ENCODE measurements around the gene GSTT4.
"Not testable (repeated sequence)": the region's sequence is repeated elsewhere in the genome, so short reads cannot be mapped to it uniquely, and the experiment has no call there.

The GSTT4 gene

DNA sequence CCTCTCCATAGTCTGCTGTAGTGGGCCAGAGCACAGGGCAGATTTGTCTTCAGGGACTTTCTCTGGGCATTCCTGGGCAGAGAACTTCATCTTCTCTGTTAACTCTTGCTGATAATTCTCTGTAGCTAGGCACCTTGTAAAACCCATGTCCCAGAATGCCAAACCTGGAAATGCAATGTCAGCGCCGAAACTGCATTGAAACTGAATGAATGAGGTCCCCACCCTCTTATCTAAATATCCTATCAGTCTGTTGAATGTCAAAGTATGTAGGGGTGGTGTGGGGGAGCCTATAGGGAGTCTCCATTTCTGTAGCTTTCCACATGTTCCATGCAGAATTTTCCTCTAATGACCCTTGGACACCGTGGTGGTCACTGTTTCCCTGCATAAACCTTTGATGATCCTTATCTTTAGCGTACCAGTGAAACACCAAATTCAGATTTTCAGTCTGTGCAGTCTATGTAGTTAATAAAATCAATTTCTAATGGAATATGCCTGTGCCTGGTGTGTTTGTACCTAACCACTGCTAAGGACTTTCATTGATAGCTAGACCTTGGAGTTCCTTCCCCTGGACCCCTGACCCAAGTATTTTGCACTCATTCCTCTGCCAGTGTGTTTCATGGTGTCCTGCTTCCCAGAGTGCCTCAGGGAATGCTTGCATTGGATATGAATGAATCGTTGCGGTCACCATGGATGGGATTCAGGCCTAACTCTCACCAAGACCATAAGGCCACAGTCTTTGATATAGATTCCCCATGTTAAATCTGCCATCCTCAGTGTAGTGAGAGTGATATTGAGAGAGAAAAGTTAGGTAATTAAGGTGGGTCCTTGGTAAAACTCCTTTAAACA is 3.4 kb upstream of the GSTT4 start:
- Mint-ChIP-seq H3K36me3 (ENCODE audit: low read depth) (no peaks in the 10 kb centered on the region), H3K4me1 (peaks cover 21% of the 10 kb centered on the region), H3K27me3 (no peaks in the 10 kb centered on the region), H3K4me3 (no peak overlapping the region), H3K27ac (no peak overlapping the region), H3K9me3 (no peaks in the 10 kb centered on the region)
- no peak for DNase-seq
- no peak for ATAC-seq

DNA sequence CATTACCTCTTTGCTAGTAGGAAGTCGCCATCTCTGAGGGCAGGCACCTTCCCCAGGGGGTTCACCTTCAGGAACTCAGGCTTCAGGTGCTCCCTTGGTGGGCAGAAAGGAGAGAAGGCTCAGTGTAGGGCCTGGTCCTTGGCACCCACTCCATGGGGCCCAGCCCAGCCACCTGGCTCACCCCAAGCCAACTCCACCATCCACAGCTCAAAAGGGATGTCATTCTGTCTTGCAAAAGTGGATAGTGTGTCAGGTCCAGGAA is 2.7 kb upstream of the GSTT4 start:
- Mint-ChIP-seq H3K36me3 (ENCODE audit: low read depth) (no peaks in the 10 kb centered on the region), H3K4me3 (no peak overlapping the region), H3K9me3 (no peaks in the 10 kb centered on the region), H3K27ac (no peak overlapping the region), H3K4me1 (peaks cover 17% of the 10 kb centered on the region), H3K27me3 (no peaks in the 10 kb centered on the region)
- DNase-seq, result no peak
- ATAC-seq, result no peak

DNA sequence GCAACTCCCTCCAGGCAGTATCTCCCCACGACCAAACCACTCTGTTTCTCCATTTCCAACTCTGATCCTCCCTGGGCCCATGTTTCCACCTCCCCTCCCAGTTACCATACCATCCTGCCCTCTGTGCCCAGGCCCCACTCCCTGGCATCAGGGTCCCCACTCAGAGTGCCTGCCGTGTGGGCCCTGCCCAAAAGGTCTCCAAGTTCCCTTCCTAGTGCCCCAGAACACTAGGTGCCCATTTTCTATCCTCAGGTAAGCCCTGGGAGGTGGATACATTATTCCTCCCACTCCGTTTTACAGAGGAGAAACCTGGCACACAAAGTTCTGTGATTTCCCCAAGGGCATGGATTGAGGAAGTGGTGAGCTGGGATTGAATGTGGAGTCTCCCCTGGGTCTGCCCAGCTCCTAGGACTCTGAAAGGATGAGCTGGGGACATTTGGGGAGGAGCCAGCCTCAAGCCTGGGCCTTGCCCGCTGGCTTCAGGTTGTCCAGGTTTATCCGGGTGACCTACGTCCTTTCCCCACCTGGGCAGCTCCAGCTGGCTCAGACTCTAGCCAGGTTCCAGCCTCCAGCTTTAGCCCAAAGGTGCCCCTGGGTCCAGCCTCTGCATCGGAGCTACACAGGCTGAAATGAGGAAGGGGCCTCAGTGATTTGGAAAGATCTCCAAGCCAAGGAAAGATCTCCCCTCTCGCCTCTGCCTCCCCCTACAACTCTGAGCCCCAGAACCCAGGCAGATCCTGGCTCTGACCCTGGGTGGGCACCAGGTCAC is 2.2 kb upstream of the GSTT4 start:
- no peak for DNase-seq
- no peak for ATAC-seq
- H3K4me1 Mint-ChIP-seq, result peaks cover 12% of the 10 kb centered on the region
- H3K4me3 Mint-ChIP-seq, result no peak overlapping the region
- no peaks in the 10 kb centered on the region for H3K9me3 Mint-ChIP-seq
- no peaks in the 10 kb centered on the region for H3K36me3 Mint-ChIP-seq (ENCODE audit: low read depth)
- H3K27me3 Mint-ChIP-seq, result no peaks in the 10 kb centered on the region
- H3K27ac Mint-ChIP-seq, result no peak overlapping the region

DNA sequence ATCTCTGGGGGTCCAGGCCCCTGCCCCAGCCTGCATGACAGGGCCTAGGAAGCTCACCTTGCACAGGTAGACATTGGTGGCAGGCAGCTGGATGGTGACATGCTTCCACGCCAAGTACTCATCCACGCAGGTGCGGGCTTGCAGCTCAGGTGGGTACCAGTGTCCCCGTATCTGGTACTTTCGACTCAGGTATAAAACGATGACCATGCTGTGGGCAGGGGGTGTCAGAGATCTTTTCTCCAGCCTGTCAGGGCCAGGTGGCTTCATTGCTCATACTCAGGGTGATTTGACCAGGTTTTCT is 1.6 kb upstream of the GSTT4 start:
- no peak overlapping the region for H3K4me3 Mint-ChIP-seq
- ATAC-seq, result no peak
- H3K9me3 Mint-ChIP-seq, result no peaks in the 10 kb centered on the region
- H3K4me1 Mint-ChIP-seq, result peaks cover 9% of the 10 kb centered on the region
- no peaks in the 10 kb centered on the region for H3K27me3 Mint-ChIP-seq
- H3K36me3 Mint-ChIP-seq (ENCODE audit: low read depth), result no peaks in the 10 kb centered on the region
- DNase-seq, result no peak
- no peak overlapping the region for H3K27ac Mint-ChIP-seq

DNA sequence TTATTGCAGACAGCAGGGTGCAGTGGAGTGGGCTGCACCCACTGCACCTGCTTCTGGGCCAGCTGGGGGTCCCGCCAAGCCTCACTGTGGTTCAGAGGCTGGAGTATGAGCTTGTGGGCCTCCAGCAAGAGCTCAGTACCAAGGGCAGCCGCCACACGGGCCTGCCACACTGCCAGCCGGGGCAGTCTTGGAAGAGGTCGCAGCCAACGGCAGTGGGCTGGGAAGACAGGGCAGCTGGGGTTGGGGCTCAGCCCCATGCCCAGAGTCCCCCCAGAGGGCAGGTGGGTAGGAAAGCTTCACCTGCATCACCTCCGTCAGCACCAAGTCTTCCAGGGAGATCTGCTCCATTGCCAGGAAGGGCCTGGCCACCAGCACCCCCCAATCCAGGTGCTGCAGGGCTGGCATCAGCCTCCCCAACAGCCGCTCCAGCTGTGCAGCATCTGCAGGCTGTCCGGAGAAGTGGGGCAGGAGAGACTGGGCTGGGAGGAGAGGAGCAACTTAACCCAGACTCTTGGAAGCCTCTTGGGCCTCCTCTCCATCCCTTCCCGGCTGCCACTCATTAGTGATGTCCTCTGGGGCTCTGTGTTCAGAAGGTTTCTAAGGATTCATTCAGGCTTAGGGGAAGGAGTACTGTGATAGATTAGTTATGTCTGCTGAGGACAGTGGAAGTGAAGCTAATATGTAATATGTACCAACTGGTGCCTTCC is 1.1 kb upstream of the GSTT4 start:
- Mint-ChIP-seq H3K4me3 (no peak overlapping the region), H3K9me3 (no peaks in the 10 kb centered on the region), H3K27ac (no peak overlapping the region), H3K4me1 (peaks cover 9% of the 10 kb centered on the region), H3K27me3 (no peaks in the 10 kb centered on the region), H3K36me3 (ENCODE audit: low read depth) (no peaks in the 10 kb centered on the region)
- ATAC-seq, result no peak
- no peak for DNase-seq

DNA sequence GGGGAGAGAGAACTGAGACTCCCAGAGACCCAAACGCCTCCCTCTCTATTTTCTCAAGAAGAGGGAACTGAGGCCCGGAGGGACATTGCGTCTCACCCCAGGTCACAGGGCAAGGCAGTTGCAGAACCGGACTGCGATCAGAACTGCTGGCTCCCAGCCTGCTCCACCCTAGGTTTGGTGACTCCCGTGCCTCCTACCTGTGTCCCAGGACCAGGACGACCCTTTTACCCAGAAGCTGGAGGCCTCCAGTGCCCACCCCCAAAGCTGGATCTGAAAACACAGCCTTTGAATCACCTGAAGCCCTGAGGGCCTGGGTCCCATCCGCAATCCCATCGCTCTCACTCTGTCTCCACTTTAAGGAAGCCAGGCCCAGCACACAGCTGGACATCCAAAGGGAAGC is 1.4 kb downstream of the GSTT4 start:
- DNase-seq (no peak), ATAC-seq (no peak)
- no peaks in the 10 kb centered on the region for H3K4me1 Mint-ChIP-seq

DNA sequence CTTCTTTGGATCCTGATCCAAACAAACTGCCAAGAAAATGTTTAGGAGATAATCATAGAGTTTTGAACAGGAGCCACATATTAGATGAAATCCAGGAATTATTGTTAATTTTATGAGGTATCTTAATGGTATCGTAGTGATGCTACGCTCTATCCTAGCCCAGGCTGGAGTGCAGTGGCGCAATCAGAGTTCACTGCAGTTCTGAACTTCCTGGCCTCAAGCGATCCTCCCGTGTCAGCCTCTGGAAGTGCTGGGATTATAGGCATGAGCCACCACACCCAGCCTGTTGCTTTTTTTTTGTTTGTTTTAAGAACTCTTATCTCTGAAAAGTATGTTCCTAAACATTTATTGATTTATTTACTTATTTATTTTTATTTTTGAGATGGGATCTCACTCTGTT is 2.4 kb downstream of the GSTT4 start:
- no peaks in the 10 kb centered on the region for H3K36me3 Mint-ChIP-seq (ENCODE audit: low read depth)
- H3K27ac Mint-ChIP-seq, result no peak overlapping the region
- no peaks in the 10 kb centered on the region for H3K27me3 Mint-ChIP-seq
- no peak overlapping the region for H3K4me3 Mint-ChIP-seq
- no peaks in the 10 kb centered on the region for H3K9me3 Mint-ChIP-seq
- no peaks in the 10 kb centered on the region for H3K4me1 Mint-ChIP-seq
- DNase-seq (no peak), ATAC-seq (no peak)

More for the DNA sequence above, 1.4 kb downstream of the GSTT4 start:
- no peaks in the 10 kb centered on the region for H3K27me3 Mint-ChIP-seq
- no peaks in the 10 kb centered on the region for H3K9me3 Mint-ChIP-seq
- no peaks in the 10 kb centered on the region for H3K36me3 Mint-ChIP-seq (ENCODE audit: low read depth)
- no peak overlapping the region for H3K4me3 Mint-ChIP-seq
- no peak overlapping the region for H3K27ac Mint-ChIP-seq

DNA sequence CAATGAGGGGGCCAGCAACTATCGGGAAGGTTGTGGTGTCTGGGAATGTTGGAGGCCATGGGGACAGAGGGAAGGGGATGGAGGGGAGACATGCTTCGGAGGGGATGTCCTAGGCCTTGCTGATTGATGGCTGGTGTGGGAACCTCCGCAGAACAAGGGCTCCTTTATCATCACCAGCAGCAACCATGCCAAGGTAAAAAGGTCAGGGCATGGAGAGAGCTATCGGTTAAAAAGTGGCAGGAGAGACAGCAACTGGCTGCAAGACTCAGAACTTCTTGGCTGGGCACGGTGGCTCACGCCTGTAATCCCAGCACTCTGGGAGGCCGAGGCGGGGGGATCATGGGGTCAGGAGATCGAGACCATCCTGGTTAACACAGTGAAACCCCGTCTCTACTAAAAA is 3.0 kb downstream of the GSTT4 start:
- H3K9me3 Mint-ChIP-seq, result no peaks in the 10 kb centered on the region
- no peaks in the 10 kb centered on the region for H3K4me1 Mint-ChIP-seq
- no peak for ATAC-seq
- H3K36me3 Mint-ChIP-seq (ENCODE audit: low read depth), result no peaks in the 10 kb centered on the region
- DNase-seq, result no peak
- H3K27me3 Mint-ChIP-seq, result no peaks in the 10 kb centered on the region
- no peak overlapping the region for H3K4me3 Mint-ChIP-seq
- no peak overlapping the region for H3K27ac Mint-ChIP-seq

DNA sequence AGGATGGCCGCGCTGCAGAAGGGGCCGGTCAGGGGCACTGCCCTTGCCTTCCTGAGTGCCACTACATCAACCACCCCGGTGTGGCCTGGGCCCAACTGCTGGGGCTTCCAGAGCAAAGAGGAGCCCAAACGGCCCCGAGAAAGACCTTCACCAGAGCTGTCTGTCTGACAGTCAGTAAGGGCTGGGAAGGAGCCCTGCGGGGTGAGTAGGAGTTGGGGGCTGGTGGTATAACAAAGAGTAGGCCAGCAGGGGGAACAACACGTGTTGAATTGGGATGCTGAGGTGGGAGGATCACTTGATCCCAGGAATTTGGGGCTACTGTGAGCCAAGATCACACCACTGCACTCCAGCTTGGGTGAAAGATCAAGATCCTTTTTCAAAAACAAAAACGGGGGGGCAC is 3.9 kb downstream of the GSTT4 start:
- no peaks in the 10 kb centered on the region for H3K4me1 Mint-ChIP-seq
- ATAC-seq (no peak), DNase-seq (no peak)
- no peak overlapping the region for H3K27ac Mint-ChIP-seq
- H3K9me3 Mint-ChIP-seq, result no peaks in the 10 kb centered on the region
- no peaks in the 10 kb centered on the region for H3K27me3 Mint-ChIP-seq
- H3K4me3 Mint-ChIP-seq, result no peak overlapping the region
- no peaks in the 10 kb centered on the region for H3K36me3 Mint-ChIP-seq (ENCODE audit: low read depth)

DNA sequence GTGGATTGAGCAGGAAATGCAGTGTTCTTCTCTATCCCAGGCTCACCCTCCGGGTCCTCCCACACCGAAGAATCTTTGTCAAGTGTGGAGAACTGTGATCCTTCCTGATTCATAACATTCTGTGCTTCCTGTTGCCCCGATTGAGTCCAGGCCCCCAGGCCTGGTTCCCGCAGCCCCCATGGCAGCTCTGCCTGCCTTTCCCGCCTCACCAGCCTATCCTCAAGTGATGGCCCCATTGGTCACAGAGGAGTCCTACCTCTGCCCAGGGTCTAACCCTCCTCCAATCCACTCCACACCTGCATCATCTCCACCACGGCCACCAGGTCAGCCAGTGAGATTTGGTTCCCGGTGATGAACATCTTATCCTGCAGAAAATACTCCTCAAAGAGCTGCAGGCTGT is 5.5 kb downstream of the GSTT4 start:
- H3K9me3 Mint-ChIP-seq; ATAC-seq; H3K36me3 Mint-ChIP-seq (ENCODE audit: low read depth); H3K4me3 Mint-ChIP-seq; DNase-seq; H3K4me1 Mint-ChIP-seq; H3K27ac Mint-ChIP-seq; H3K27me3 Mint-ChIP-seq: not testable (repeated sequence)

DNA sequence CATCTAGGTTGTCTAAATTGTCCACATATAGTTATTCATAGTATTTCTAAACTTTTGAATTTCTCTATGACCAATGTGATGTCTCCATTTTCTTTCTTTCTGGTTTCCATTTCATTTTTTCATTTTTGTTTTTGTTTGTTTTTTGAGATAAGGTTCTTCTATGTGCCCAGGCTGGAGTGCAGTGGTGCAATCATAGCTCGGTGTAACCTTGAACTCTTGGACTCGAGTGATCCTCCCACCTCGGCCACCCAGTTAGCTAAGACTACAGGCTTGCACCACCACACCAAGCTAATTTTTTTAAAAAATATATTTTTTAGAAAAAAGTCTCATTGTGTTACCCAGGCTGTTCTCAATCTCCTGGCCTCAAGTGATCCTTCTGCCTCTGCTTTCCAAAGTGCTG is 8.2 kb downstream of the GSTT4 start:
- no peaks in the 10 kb centered on the region for H3K9me3 Mint-ChIP-seq
- H3K4me3 Mint-ChIP-seq, result no peak overlapping the region
- no peaks in the 10 kb centered on the region for H3K36me3 Mint-ChIP-seq (ENCODE audit: low read depth)
- H3K27me3 Mint-ChIP-seq, result no peaks in the 10 kb centered on the region
- no peaks in the 10 kb centered on the region for H3K4me1 Mint-ChIP-seq
- H3K27ac Mint-ChIP-seq, result no peak overlapping the region
- no peak for DNase-seq
- no peak for ATAC-seq

DNA sequence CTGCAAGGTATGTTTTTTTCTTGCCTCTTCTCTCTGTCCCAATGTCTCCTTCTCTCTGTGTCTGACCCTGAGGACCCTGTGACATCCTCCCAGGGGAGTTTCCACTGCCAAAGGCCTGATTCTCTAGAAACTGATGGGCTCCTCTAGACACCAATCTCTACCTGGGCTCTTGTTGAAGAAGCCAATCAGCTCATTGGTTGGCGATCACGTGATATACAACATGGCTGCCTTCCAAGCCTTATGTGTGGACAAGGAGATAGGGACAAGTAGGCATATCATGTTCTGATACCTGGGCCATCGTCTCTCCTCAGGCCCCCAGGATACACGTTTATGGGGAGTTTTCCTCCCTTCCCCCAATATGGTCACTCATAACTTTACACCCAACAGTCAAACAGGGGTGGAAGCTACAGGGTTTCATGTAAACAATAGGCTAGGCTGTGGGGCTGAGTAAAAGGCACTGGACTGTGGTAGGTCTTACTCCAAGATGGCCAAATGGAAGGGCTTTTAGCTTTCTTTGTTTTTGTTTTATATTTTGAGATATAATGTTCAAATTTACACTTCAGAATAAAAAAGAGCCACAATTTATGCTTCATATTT is 11.6 kb downstream of the GSTT4 start:
- H3K4me1 Mint-ChIP-seq; H3K27ac Mint-ChIP-seq; H3K36me3 Mint-ChIP-seq (ENCODE audit: low read depth); H3K4me3 Mint-ChIP-seq; DNase-seq; H3K9me3 Mint-ChIP-seq; H3K27me3 Mint-ChIP-seq; ATAC-seq: not testable (repeated sequence)

DNA sequence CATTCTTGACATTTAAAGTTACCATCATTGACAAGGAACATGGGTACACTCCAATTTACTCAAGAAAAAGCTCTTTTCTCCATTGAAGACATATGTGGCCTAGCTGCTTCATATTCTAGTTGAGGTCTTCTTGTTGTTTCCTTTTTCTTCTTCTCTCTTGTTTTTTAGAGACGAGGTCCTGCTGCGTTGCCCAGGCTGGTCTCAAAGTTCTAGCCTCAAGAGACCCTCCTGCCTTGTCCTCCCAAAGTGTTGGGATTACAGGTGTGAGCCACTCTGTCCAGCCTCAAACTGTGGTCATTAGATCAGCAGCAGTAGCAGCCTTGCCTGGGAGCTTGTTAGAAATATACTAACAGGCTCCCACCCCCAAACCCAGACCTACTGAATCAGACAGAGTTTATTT is 12.2 kb downstream of the GSTT4 start:
- not testable (repeated sequence) for H3K4me1 Mint-ChIP-seq; H3K27me3 Mint-ChIP-seq; ATAC-seq; H3K9me3 Mint-ChIP-seq; DNase-seq; H3K27ac Mint-ChIP-seq; H3K36me3 Mint-ChIP-seq (ENCODE audit: low read depth); H3K4me3 Mint-ChIP-seq

DNA sequence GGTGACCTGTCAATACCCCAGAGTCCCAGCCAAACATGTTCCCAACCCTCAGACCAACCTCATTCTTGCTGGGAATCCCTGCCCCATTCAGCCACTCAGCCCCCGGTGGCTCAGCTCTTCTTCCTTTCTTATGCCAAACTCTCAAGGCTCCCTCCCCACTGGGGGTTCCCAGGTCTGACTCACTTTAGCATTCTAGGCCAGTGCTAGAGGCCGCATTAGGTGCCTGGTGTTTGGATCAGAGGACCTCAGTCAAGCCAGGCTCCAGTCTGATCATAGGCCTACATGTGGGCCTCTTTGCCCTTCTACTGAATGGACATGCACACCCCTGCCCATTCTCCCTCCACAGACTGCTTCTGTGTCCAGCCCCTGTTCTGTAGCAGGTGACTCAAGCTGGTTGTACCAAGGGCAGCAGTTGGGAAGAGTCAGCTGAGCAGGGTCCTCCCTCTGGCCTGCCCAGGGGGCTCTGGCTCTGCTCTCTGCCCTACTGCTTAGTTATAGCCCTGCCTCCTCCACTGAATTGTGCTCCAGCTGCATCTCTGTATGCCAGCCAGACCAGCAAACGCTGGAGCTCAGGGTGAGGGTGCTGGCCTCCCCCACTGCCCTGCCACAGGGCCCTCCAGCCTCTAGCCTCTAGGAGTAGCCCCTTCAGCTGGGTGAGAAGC is 15.5 kb downstream of the GSTT4 start:
- peak; percentile 52 for ATAC-seq
- H3K4me1 Mint-ChIP-seq; H3K9me3 Mint-ChIP-seq; DNase-seq; H3K4me3 Mint-ChIP-seq; H3K27me3 Mint-ChIP-seq; H3K36me3 Mint-ChIP-seq (ENCODE audit: low read depth); H3K27ac Mint-ChIP-seq: not testable (repeated sequence)
